K562 (cell line): Measurements from ENCODE around the gene GLT6D1. TPM values are rescaled to one million over a fixed set of nuclear protein-coding genes. Genes with fewer than 3 reads are reported as not detected.

Experiments
- ATAC-seq: fragments of 200-7000 bp; cut with Tn5 transposase; 3 replicates; pipeline ENCODE4 v1.9.1; 2020; ENCODE audit warnings: moderate library complexity
- BruUV-seq: library from RNA; stranded (reverse); fragments of 400-500 nt; replicated peaks from 2 replicates; lab custom pipeline; 2021; lab: Mats Ljungman, UMichigan
- CTCF ChIA-PET: fragments of 300-600 bp; formaldehyde crosslinking; extraction: SDS; loops from one replicate; lab custom pipeline; 2021; ENCODE audit warnings: low intra/inter-chr PET ratio; lab: Yijun Ruan, JAX
- POLR2A ChIA-PET: fragments of 300-600, 350-650 bp; sonication (Branson Sonifier 250); formaldehyde crosslinking; extraction: SDS; loops from one replicate; lab custom pipeline; 2021; ENCODE audit warnings: antibody characterized with exemption, inconsistent platforms; lab: Yijun Ruan, JAX
- DNase-seq, 4 experiments: peaks; one replicate each; pipeline versions ENCODE4 v3.0.0 to v3.0.0-alpha.2; 2011 to 2018; ENCODE audit warnings: low spot score in 3 of 4, mixed read lengths in 3 of 4; ENCODE audit errors: extremely low read depth in 1 of 4
- FAIRE-seq: peaks from 2 replicates; lab custom pipeline; 2011; peaks lifted over from hg19 to GRCh38; lab: Jason Lieb, UNC
- H2AFZ ChIP-seq: 2 replicates; pipeline ENCODE4 v1.6.0; 2011; ENCODE audit warnings: low read depth, low read length, control low read depth, inconsistent platforms
- H3K27ac ChIP-seq: fragments of 200-600 bp; 3 replicates; pipeline ENCODE4 v1.8.0; 2011; ENCODE audit warnings: low read depth, mild to moderate bottlenecking, control low read depth, inconsistent platforms, low read length, moderate library complexity, mixed read lengths; ENCODE audit errors: extremely low read depth
- H3K27me3 ChIP-seq, 2 experiments: fragments of 300-600 bp in 1 of 2; 2 replicates in 1 of 2; 3 replicates in 1 of 2; pipeline versions ENCODE4 v1.6.0 to v1.8.0; 2011; ENCODE audit warnings: inconsistent platforms in 2 of 2, low read length in 2 of 2, mild to moderate bottlenecking in 1 of 2, mixed read lengths in 1 of 2, moderate library complexity in 1 of 2; ENCODE audit not compliant: control insufficient read depth in 2 of 2, insufficient read depth in 2 of 2
- H3K36me3 ChIP-seq: fragments of 300-600 bp; 3 replicates; pipeline ENCODE4 v1.8.0; 2011; ENCODE audit warnings: mild to moderate bottlenecking, low read length, inconsistent platforms; ENCODE audit not compliant: control insufficient read depth, insufficient read depth
- H3K4me1 ChIP-seq, 2 experiments: fragments of 200-600 bp in 1 of 2; replicated peaks in 1 of 2; 2 replicates in 1 of 2; 3 replicates in 1 of 2; pipeline versions ENCODE4 v1.5.1 to v1.8.0; 2011; ENCODE audit warnings: inconsistent platforms in 2 of 2, low read length in 2 of 2, mild to moderate bottlenecking in 1 of 2, mixed read lengths in 1 of 2, moderate library complexity in 1 of 2; ENCODE audit not compliant: control insufficient read depth in 2 of 2, insufficient read depth in 2 of 2
- H3K4me2 ChIP-seq: 2 replicates; pipeline ENCODE4 v1.6.1; 2011; ENCODE audit warnings: low read length, control low read depth, inconsistent platforms, mixed read lengths; ENCODE audit not compliant: insufficient read depth
- H3K4me3 ChIP-seq: fragments of 200-600 bp; sonication (generic), shearing (Covaris generic); 2 replicates; pipeline ENCODE4 v1.5.1; 2016; ENCODE audit warnings: control low read depth, inconsistent platforms
- H3K79me2 ChIP-seq: fragments of 200-600 bp; 3 replicates; pipeline ENCODE4 v1.8.0; 2011; ENCODE audit warnings: low read length, inconsistent platforms; ENCODE audit not compliant: control insufficient read depth, insufficient read depth
- H3K9ac ChIP-seq, 2 experiments: 2 replicates each; pipeline versions ENCODE4 v1.6.0 to v1.6.1; 2011; ENCODE audit warnings: low read depth in 2 of 2, low read length in 2 of 2, control low read depth in 1 of 2, inconsistent platforms in 1 of 2, mild to moderate bottlenecking in 1 of 2, mixed read lengths in 1 of 2; ENCODE audit not compliant: insufficient read depth in 1 of 2
- H3K9me1 ChIP-seq: one replicate; pipeline ENCODE4 v1.6.0; 2011; ENCODE audit warnings: inconsistent platforms, mild to moderate bottlenecking, low read length, moderate library complexity; ENCODE audit not compliant: control insufficient read depth, insufficient read depth
- H3K9me3 ChIP-seq: replicated peaks from 2 replicates; pipeline ENCODE4 v1.5.1; 2011; ENCODE audit warnings: low read depth, low read length, inconsistent platforms; ENCODE audit not compliant: control insufficient read depth, insufficient read depth
- H4K20me1 ChIP-seq: replicated peaks from 2 replicates; pipeline ENCODE4 v1.6.1; 2011; ENCODE audit warnings: low read length, inconsistent platforms, mixed read lengths; ENCODE audit not compliant: control insufficient read depth, insufficient read depth
- BMI1 ChIP-seq: fragments of 150-350 bp; IDR thresholded peaks from 2 replicates; pipeline ENCODE4 v1.6.1; 2014; ENCODE audit warnings: low read length
- DACH1 ChIP-seq: fragments of 450-650 bp; IDR thresholded peaks from 2 replicates; pipeline ENCODE4 v1.6.1; 2018; ENCODE audit not compliant: partially characterized antibody
- ESRRB ChIP-seq: fragments of 250-450 bp; sonication (Bioruptor Pico); IDR thresholded peaks from 2 replicates; pipeline ENCODE4 v1.5.0; 2020; ENCODE audit warnings: mild to moderate bottlenecking, moderate library complexity, borderline replicate concordance
- GATA2 ChIP-seq: sonication (generic); formaldehyde crosslinking; IDR thresholded peaks from 2 replicates; pipeline ENCODE4 v1.4.0; 2020; ENCODE audit warnings: mild to moderate bottlenecking, missing genetic modification reagents
- IFI16 ChIP-seq: fragments of 250-450 bp; sonication (Bioruptor Pico); IDR thresholded peaks from 2 replicates; pipeline ENCODE4 v2.1.2; 2022; ENCODE audit warnings: mild to moderate bottlenecking, inconsistent platforms
- KAT7 ChIP-seq: sonication (generic); formaldehyde crosslinking; IDR thresholded peaks from 2 replicates; pipeline ENCODE4 v1.8.0; 2022; ENCODE audit warnings: missing genetic modification reagents, mild to moderate bottlenecking, borderline replicate concordance
- LARP7 ChIP-seq: fragments of 450-650 bp; IDR thresholded peaks from 2 replicates; pipeline ENCODE4 v1.6.1; 2016
- NCOA1 ChIP-seq: fragments of 450-650 bp; IDR thresholded peaks from 2 replicates; pipeline ENCODE4 v1.6.1; 2016; ENCODE audit warnings: low read depth
- NCOA2 ChIP-seq, 2 experiments: fragments of 450-650 bp; IDR thresholded peaks; 2 replicates each; pipeline ENCODE4 v1.6.1; 2018; ENCODE audit warnings: mild to moderate bottlenecking in 2 of 2, moderate library complexity in 1 of 2; ENCODE audit not compliant: partially characterized antibody in 2 of 2
- POLR2G ChIP-seq: fragments of 200-400 bp; formaldehyde crosslinking; IDR thresholded peaks from 2 replicates; pipeline ENCODE4 v1.6.1; 2017; ENCODE audit warnings: low read depth, mild to moderate bottlenecking, antibody characterized with exemption, low read length, moderate library complexity
- RAD21 ChIP-seq, 2 experiments: fragments of 250-450 bp in 1 of 2; fragments of 450-650 bp in 1 of 2; sonication (Bioruptor Pico) in 1 of 2; formaldehyde crosslinking in 1 of 2; IDR thresholded peaks in 1 of 2; conservative IDR thresholded peaks in 1 of 2; 2 replicates each; pipeline versions ENCODE4 v1.4.0 to v1.8.0; 2020 to 2022; ENCODE audit warnings: mild to moderate bottlenecking in 2 of 2, moderate library complexity in 1 of 2
- STAT5B ChIP-seq: fragments of 250-450 bp; sonication (Bioruptor Pico); IDR thresholded peaks from 2 replicates; pipeline ENCODE4 v1.8.0; 2021; ENCODE audit warnings: mild to moderate bottlenecking, inconsistent platforms
- TGIF2 ChIP-seq: sonication (generic); formaldehyde crosslinking; IDR thresholded peaks from 2 replicates; pipeline ENCODE4 v1.8.1; 2022; ENCODE audit warnings: mild to moderate bottlenecking, missing genetic modification reagents, moderate library complexity
- ZNF12 ChIP-seq: sonication (generic); formaldehyde crosslinking; IDR thresholded peaks from 2 replicates; pipeline ENCODE4 v1.4.0; 2020; ENCODE audit warnings: mild to moderate bottlenecking, missing genetic modification reagents
- ZNF282 ChIP-seq: sonication (generic); formaldehyde crosslinking; IDR thresholded peaks from 2 replicates; pipeline ENCODE4 v1.8.1; 2023; ENCODE audit warnings: missing genetic modification reagents
- ZNF785 ChIP-seq: fragments of 250-450 bp; sonication (Bioruptor Pico); IDR thresholded peaks from 2 replicates; pipeline ENCODE4 v1.4.0; 2020; ENCODE audit warnings: mild to moderate bottlenecking
- ZNF830 ChIP-seq: fragments of 250-450 bp; sonication (Bioruptor Pico); IDR thresholded peaks from 2 replicates; pipeline ENCODE4 v1.5.0; 2021; ENCODE audit warnings: mild to moderate bottlenecking
- WGBS: fragments of 100-300 bp; shearing (Covaris generic); methylation state at CpG from one replicate; pipeline ENCODE4 v1.1.6; 2016; ENCODE audit warnings: low coverage, mixed read lengths; ENCODE audit not compliant: insufficient coverage; ENCODE audit errors: missing lambda C conversion rate; 5-methylcytosine and 5-hydroxymethylcytosine counted together
- in situ Hi-C: fragments of 300-500 bp; cut with MboI; formaldehyde crosslinking; loops from 4 replicates; pipeline ENCODE4 v1.15.0; 2018; ENCODE audit warnings: inconsistent platforms, mixed read lengths
- intact Hi-C: fragments of 100-400 bp; cut with micrococcal nuclease; formaldehyde crosslinking; loops from 2 replicates; pipeline ENCODE4 v1.14.2; 2022
- polyA plus RNA-seq, 8 experiments: library from polyadenylated mRNA; depleted of rRNA in 4 of 8; stranded (reverse) in 5 of 8; unstranded in 3 of 8; fragments of >200 nt; fragmentation: Nextera tagmentation in 2 of 8; fragmentation: Illumina TruSeq in 1 of 8; extraction: Ambion mirVana in 2 of 8; extraction: Trizol in 1 of 8; gene quantifications; 2 replicates each; pipeline versions ENCODE4 v1.2.1 to v1.2.3, GENCODE V29; 2011 to 2014; ENCODE audit warnings: inconsistent platforms in 1 of 8, missing spikeins in 1 of 8
- total RNA-seq, 7 experiments: library from RNA; depleted of rRNA in 6 of 7; stranded (reverse); fragments of >200 nt in 6 of 7; fragmentation: Illumina TruSeq in 2 of 7; extraction: Trizol in 2 of 7; gene quantifications; 2 replicates each; pipeline versions ENCODE4 v1.2.1 to v1.2.3, GENCODE V29; 2011 to 2021; ENCODE audit warnings: low replicate concordance in 1 of 7
- TF ChIP-seq, protein P1 (sequence below): fragments of 250-450 bp; sonication (Bioruptor Pico); IDR thresholded peaks from 2 replicates; pipeline ENCODE4 v1.5.0; 2022; ENCODE audit warnings: mild to moderate bottlenecking
- TF ChIP-seq, protein P2 (sequence below): fragments of 450-650 bp; conservative IDR thresholded peaks from 2 replicates; pipeline ENCODE4 v1.6.1; 2016; ENCODE audit warnings: missing genetic modification characterization, low read depth, mild to moderate bottlenecking, missing compliant biosample characterization, moderate library complexity

The GLT6D1 gene
- total and polyA plus RNA-seq, 9 of the 15 experiments (the other 6 are each of a cell fraction or from before 2014, with no cell fraction given), result not detected

DNA sequence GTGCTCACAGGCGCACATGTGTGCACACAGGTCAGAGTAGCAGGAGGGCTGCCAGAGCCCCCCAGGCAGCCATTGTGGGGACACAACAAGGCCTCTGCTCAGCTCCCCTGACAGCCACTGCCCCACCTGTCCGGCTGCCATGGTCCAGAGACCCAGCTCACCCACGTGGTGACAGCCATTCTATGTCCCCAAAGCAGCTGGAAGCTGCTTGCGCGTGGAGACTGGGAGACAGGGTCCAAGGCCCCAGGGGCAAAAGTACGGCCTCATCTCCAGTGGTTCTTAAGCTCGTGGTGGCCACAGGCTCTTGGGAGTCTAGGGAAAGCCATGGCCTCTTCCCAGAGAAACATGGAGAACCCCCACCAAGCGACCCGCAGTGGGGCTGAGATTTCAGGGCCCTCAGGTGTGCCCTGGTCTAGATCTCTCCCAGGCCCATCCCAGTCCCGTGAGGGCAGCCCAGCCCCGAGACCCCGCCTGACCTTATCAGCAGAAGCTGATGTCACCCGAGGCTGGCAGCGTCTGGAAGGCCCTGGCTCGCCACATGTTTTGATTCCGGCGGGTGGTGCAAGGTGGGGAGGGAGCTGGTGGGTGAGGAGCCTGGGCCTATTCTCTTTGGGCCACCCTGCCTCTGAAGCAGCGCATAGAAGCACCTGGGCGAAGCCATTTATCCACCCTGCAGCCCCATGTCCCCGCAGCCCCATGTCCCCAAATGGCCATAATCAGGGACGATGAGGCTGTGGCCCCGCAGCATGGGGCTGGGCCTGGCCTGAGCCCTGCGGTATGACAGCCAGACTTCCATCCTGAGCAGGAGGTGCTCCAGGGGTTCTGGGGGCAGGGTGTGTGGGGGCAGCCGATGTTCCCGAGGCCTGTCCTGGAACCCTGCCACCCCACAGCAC, 31.7 kb downstream of the GLT6D1 start (continued):
- TF ChIP-seq GATA2 (CRISPR knock-in tag) (no peak), ESRRB (no peak), TGIF2 (no peak), DACH1 (no peak), STAT5B (CRISPR knock-in tag) (no peak)
- TF ChIP-seq, protein P1, sequence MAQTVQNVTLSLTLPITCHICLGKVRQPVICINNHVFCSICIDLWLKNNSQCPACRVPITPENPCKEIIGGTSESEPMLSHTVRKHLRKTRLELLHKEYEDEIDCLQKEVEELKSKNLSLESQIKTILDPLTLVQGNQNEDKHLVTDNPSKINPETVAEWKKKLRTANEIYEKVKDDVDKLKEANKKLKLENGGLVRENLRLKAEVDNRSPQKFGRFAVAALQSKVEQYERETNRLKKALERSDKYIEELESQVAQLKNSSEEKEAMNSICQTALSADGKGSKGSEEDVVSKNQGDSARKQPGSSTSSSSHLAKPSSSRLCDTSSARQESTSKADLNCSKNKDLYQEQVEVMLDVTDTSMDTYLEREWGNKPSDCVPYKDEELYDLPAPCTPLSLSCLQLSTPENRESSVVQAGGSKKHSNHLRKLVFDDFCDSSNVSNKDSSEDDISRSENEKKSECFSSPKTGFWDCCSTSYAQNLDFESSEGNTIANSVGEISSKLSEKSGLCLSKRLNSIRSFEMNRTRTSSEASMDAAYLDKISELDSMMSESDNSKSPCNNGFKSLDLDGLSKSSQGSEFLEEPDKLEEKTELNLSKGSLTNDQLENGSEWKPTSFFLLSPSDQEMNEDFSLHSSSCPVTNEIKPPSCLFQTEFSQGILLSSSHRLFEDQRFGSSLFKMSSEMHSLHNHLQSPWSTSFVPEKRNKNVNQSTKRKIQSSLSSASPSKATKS (CRISPR knock-in tag), result no peak

DNA sequence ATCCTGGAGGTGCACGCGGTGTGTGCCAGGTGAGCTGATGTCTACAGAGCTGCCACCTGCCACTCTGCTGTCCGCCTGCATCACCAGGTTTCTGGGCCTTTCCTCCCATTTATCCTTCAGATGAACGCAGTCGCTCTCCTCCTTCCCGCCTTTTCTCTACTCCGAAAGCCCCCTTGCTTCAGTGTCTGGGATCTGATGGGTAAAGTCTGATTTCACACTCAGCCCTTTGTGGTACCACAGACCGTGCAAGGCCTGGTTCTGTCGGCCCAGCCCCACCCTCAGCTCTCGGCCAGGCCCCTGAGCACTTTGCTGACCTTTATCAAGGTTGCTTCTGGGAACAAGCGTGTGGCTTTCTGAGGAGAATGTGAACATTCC, 32.5 kb downstream of the GLT6D1 start:
- Histone ChIP-seq H3K27me3 (peaks cover 5 to 47% of the 10 kb centered on the region in 2 experiments; a peak in 3 of 5 replicates), H3K9ac (no peak overlapping the region), H3K36me3 (no peaks in the 10 kb centered on the region), H2AFZ (no peak overlapping the region), H4K20me1 (peaks cover 13% of the 10 kb centered on the region; the same call in 1 of the 2 replicates), H3K9me1 (no peaks in the 10 kb centered on the region), H3K27ac (no peak overlapping the region), H3K4me1 (peaks cover 0 to 17% of the 10 kb centered on the region in 2 experiments; a peak in 2 of 5 replicates), H3K79me2 (no peaks in the 10 kb centered on the region), H3K4me3 (no peak overlapping the region), H3K4me2 (no peak overlapping the region), H3K9me3 (no peaks in the 10 kb centered on the region)
- POLR2A ChIA-PET, result interaction anchor here (0.6 to 1.1 kb wide), 3 partner anchors 9 to 254 kb away, joined by 3 read pairs; no protein-coding TSS in a partner anchor
- DNase-seq (no peak), FAIRE-seq (no peak), ATAC-seq (no peak)
- in situ Hi-C loops (no loop called here), intact Hi-C loops (loop anchor here (10.0 kb wide), 1 partner anchor 78 kb away; no protein-coding TSS in a partner anchor)
- TF ChIP-seq IFI16 (CRISPR knock-in tag) (no peak), POLR2G (no peak), RAD21 (CRISPR knock-in tag; conservative IDR thresholded peaks at IDR 0.05 in 1 of 2, IDR thresholded peaks at IDR 0.05 in 1 of 2) (no peak), LARP7 (no peak), ZNF785 (CRISPR knock-in tag) (no peak), ZNF12 (CRISPR knock-in tag) (no peak), KAT7 (CRISPR knock-in tag) (no peak), NCOA2 (IDR thresholded peaks at IDR 0.05; ENCODE audit: partially characterized antibody in 2 of 2) (no peak), BMI1 (no peak), ZNF830 (CRISPR knock-in tag) (no peak), ZNF282 (CRISPR knock-in tag) (no peak), NCOA1 (no peak)
- TF ChIP-seq, protein P2, sequence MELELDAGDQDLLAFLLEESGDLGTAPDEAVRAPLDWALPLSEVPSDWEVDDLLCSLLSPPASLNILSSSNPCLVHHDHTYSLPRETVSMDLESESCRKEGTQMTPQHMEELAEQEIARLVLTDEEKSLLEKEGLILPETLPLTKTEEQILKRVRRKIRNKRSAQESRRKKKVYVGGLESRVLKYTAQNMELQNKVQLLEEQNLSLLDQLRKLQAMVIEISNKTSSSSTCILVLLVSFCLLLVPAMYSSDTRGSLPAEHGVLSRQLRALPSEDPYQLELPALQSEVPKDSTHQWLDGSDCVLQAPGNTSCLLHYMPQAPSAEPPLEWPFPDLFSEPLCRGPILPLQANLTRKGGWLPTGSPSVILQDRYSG (tag), result no peak
- 34% methylated on average over 11 of the region's 11 CpGs for WGBS
- no TSS peak for BruUV-seq
- CTCF ChIA-PET, result no interaction called here
